Right lobe of liver (tissue), 4 donors: ENCODE data around the gene STMN3.

Experiments used
- POLR2A ChIP-seq: fragments of 450-650 bp; IDR thresholded peaks from one replicate; pipeline ENCODE4 v1.6.1; 2017; ENCODE audit warnings: antibody characterized with exemption, mild to moderate bottlenecking
- TF ChIP-seq, protein P1 (sequence below), 4 donors: fragments of 200-600 bp in 3 of 4; fragments of 450-650 bp in 1 of 4; IDR thresholded peaks; one replicate each; pipeline versions ENCODE4 v1.5.1 to v1.8.0; 2016 to 2022; ENCODE audit warnings: antibody characterized with exemption in 4 of 4, mild to moderate bottlenecking in 2 of 4
- donor health status: DM: no; HTN: no; CAD: no.
- donor health status: DM: no; HTN: no; CAD: no.
- donor health status: DM: no; HTN: yes; CAD: no.

DNA sequence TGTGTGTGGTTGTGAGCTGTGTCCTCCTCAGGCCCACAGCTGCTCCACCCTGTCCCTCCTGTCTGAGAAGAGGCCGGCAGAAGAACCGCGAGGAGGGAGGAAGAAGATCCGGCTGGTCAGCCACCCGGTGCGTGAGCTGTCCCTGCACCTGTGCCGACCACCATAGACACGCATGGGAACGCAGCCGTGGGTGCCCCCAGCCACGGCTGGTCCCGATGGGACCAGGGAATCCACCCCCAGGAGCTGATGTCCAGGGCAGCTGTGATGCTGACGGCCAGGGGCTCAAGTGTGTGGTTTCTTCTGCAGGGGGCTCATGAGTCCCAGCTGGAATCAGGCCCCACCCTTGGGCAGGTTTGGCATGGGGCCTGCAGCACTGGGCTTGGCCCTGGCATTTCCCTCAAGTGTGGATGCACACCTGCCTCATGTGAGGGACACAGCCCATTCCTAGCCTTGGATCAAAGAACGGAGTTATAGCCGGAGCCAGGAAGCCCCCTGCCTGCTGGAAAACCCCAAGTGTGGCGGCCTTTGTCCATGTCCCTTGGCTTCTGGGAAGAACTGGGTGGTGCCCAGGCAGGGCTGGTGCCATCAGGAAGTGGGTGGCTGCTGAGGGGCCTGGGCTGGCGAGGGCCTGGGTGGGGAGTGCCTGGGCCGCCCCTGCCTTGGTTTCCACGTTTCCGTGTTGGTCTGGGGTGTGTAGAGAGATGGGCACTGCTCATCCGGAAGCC is 38.6 kb upstream of the STMN3 start:
- TF ChIP-seq, protein P1, sequence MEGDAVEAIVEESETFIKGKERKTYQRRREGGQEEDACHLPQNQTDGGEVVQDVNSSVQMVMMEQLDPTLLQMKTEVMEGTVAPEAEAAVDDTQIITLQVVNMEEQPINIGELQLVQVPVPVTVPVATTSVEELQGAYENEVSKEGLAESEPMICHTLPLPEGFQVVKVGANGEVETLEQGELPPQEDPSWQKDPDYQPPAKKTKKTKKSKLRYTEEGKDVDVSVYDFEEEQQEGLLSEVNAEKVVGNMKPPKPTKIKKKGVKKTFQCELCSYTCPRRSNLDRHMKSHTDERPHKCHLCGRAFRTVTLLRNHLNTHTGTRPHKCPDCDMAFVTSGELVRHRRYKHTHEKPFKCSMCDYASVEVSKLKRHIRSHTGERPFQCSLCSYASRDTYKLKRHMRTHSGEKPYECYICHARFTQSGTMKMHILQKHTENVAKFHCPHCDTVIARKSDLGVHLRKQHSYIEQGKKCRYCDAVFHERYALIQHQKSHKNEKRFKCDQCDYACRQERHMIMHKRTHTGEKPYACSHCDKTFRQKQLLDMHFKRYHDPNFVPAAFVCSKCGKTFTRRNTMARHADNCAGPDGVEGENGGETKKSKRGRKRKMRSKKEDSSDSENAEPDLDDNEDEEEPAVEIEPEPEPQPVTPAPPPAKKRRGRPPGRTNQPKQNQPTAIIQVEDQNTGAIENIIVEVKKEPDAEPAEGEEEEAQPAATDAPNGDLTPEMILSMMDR (IDR thresholded peaks at IDR 0.05): no peak
- no peak for TF ChIP-seq POLR2A
